WI38 (cell line): Measurements from ENCODE around the gene ZNF25.
"Not testable (repeated sequence)": the region's sequence is repeated elsewhere in the genome, so short reads cannot be mapped to it uniquely, and the experiment has no call there.

ENCODE experiments used
- H3K4me3 ChIP-seq: 2 replicates; pipeline ENCODE4 v1.5.1; 2011; ENCODE audit warnings: low read depth, mild to moderate bottlenecking, control low read depth, low read length
- TF ChIP-seq, protein P1 (sequence below): IDR thresholded peaks from 2 replicates; pipeline ENCODE4 v1.5.1; 2012; ENCODE audit warnings: low read depth, mild to moderate bottlenecking, control low read depth, low read length

The ZNF25 gene

DNA sequence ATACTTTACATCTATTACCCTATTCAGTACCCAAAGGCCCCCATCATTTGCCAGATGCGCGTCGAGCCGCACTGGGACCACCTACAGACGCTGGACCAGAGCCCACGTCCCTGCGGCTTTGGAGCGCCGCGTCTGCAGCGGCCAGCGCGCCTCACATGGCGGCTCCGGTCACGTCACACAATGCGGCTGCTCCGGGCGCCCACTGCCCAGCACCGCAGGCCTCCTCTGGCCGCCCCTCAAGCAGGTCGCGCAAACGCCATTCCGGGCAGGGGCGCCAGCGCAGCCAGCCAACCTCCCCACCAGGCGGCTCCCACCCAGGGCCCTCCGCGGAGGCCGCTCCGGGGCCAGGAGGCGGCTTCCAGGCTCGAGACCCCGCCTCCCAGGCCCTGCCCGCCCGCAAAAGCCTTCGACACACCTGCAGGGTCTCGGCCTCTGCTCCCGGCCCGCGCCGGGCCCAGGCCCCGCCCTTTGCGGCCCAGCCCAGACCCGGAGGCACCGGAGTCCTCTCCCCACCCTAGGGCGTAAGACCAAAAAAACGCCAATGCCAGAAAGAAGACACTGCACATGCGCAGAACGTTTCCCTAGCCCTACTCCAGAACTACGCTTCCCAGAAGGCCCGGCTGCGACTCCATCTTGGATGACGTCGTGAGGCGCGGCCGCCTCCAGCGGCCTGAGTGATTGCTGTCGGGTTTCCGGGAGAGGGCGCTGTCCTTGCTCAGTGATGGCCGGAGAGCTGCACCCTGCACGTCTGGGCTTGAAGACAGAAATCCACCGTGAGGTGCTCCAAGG is at the start of gene ZNF25:
TSS of gene ZNF25 (minus strand) at position 557 of the 789 bp plus-strand sequence. CDS start 4,925 bp downstream, outside the sequence.
- H3K4me3 ChIP-seq = peak within 1 kb of the TSS; percentile 81

DNA sequence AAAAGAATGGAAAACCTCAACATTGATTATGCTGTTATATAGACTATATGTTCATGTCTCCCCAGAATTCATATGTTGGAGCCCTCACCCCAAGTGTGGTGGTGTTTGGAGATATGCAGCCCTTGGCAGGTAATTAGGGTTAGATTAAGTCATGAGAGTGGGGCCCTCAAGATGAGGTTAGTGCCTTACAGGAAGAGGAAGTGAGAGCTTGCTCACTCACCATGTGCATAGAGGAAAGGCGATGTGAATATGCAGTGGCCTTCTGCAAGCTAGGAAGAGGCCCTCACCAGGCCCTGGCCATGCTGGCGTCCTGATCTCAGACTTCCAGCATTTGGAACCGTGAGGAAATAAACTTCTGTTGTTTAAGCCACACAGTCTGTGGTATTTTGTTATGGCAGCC is 48.8 kb upstream of the ZNF25 start:
- H3K4me3 ChIP-seq = no peak overlapping the region
- TF ChIP-seq, protein P1, sequence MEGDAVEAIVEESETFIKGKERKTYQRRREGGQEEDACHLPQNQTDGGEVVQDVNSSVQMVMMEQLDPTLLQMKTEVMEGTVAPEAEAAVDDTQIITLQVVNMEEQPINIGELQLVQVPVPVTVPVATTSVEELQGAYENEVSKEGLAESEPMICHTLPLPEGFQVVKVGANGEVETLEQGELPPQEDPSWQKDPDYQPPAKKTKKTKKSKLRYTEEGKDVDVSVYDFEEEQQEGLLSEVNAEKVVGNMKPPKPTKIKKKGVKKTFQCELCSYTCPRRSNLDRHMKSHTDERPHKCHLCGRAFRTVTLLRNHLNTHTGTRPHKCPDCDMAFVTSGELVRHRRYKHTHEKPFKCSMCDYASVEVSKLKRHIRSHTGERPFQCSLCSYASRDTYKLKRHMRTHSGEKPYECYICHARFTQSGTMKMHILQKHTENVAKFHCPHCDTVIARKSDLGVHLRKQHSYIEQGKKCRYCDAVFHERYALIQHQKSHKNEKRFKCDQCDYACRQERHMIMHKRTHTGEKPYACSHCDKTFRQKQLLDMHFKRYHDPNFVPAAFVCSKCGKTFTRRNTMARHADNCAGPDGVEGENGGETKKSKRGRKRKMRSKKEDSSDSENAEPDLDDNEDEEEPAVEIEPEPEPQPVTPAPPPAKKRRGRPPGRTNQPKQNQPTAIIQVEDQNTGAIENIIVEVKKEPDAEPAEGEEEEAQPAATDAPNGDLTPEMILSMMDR = no peak

More for the DNA sequence above, at the start of gene ZNF25:
- TF ChIP-seq, protein P1 = peak; percentile 86

DNA sequence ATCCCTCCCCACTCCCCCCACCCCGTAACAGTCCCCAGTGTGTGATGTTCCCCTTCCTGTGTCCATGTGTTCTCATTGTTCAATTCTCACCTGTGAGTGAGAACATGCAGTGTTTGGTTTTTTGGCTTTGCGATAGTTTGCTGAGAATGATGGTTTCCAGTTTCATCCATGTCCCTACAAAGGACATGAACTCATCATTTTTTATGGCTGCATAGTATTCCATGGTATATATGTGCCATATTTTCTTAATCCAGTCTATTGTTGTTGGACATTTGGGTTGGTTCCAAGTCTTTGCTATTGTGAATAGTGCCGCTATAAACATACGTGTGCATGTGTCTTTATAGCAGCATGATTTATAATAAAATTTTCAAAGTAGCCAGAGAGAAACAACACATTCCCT is 42.7 kb upstream of the ZNF25 start:
- H3K4me3 ChIP-seq = not testable (repeated sequence)

DNA sequence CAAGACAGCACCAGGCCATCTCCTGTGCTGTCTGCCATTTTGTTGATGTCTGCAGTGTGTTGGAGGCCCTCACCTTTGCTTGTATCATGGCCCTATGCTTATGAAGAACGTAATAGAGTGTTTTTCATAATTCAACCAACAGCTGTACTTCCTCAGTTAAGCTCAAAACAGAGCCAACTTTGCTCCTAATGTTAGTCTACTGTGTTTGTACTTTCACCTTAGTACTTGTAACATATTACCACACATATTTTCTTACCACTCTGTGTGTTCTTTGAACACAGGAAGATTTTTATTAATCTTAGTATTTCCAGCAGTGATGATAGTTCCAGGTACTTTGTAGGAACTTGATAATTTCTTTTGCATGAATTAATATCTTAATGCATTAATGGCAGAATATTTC is 39.9 kb upstream of the ZNF25 start:
- H3K4me3 ChIP-seq = no peak overlapping the region
- TF ChIP-seq, protein P1 = no peak

DNA sequence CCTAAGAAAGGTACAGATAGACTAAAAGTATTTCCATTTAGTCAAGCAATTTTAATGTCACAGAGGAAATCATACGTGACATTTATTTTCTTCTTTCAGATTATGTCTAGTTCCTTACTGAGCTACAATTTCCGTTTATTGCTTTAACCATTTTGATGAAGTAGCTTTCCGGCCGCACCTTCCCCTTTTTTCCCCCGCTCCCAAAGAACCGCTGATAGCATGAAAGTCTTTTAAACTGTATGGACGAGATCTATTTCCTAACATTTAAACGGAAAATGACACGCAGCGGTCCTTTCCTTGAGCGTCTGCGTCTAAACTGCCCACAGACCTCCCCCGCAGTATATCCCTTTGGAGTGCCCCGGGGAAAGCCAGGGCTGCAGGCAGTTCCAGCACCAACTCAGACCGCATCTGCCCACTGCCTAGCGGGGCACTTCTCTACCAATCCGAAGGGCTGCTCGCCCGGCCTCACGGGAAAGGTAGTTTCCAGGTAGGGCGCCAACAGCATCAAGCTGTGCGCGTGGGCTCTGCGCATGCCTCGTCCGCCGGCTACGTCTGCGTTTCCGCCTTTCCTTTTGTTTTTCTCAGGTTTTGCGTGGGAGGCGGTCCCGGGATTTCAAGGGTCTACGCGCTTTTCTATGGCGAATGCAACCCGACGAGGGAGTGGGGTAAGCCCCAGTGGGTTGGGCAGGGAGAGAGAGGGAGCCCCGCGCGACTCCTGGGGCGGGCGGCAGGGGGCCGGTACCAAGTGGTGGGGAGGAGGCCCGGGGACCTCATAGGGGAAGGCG is 33.9 kb upstream of the ZNF25 start, which contains the start of gene ZNF33A:
TSS of gene ZNF33A (plus strand) at position 557 of the 785 bp plus-strand sequence. CDS start 1,667 bp downstream, outside the sequence.
- H3K4me3 ChIP-seq = peak within 1 kb of the TSS; percentile 71
- TF ChIP-seq, protein P1 = no peak

DNA sequence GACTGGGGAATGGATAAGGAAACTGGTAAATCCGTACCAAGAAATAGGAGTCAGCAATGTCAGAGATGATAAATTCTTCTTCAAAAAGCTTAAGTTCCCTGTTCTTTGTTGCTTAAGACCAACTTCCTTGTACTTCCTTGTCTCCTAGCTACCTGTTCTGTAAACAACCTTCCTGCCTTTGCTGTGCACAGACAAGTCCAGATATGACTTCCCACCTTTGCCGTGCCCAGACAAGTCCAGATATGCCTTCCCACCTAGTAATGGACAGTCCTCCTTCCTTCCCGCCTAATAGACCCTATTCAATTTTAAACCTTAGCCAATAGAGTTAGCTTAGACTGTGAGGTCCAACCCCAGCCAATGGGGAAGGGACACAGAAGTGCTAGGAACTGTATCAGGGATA is 31.5 kb upstream of the ZNF25 start:
- H3K4me3 ChIP-seq = no peak overlapping the region
- TF ChIP-seq, protein P1 = no peak

DNA sequence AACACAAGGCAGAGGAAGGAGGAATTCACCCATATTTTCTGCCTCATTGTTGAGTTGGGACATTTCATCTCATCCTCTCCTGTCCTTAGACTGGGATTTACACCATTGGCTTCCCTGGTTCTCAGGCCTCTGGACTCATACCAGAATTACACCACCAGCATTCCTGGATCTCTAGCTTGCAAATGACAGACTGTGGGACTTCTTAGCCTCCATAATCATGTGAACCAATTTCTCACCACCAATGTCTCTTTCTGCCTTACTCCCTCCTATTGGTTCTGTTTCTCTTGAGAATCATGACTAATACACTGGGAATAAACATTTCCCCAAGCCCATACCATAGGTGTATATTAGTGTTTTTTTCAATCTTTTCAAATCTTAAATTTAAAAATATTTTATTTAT is 31.1 kb upstream of the ZNF25 start:
- H3K4me3 ChIP-seq = no peak overlapping the region
- TF ChIP-seq, protein P1 = no peak
